Subcutaneous abdominal adipose tissue (tissue), 5 donors: ENCODE results near the gene SURF1.
"Not testable (repeated sequence)": the region's sequence is repeated elsewhere in the genome, so short reads cannot be mapped to it uniquely, and the experiment has no call there.

Experiments used
- H3K27ac ChIP-seq: one replicate; pipeline ENCODE4 v1.7.0; 2013; ENCODE audit warnings: low read depth, mild to moderate bottlenecking, inconsistent platforms, low read length, moderate library complexity
- H3K27me3 ChIP-seq, 5 donors: one replicate each; pipeline ENCODE4 v1.7.0; 2013; ENCODE audit warnings: low read length in 5 of 5, inconsistent platforms in 1 of 5; ENCODE audit not compliant: control insufficient read depth in 5 of 5, insufficient read depth in 4 of 5
- H3K36me3 ChIP-seq, 5 donors: one replicate each; pipeline ENCODE4 v1.7.0; 2013; ENCODE audit warnings: low read length in 5 of 5; ENCODE audit not compliant: control insufficient read depth in 5 of 5, insufficient read depth in 5 of 5
- H3K4me1 ChIP-seq, 5 donors: one replicate each; pipeline ENCODE4 v1.7.0; 2013; ENCODE audit warnings: low read length in 5 of 5, mild to moderate bottlenecking in 3 of 5, moderate library complexity in 1 of 5; ENCODE audit not compliant: control insufficient read depth in 5 of 5, insufficient read depth in 5 of 5
- H3K4me3 ChIP-seq, 5 donors: one replicate each; pipeline ENCODE4 v1.7.0; 2013; ENCODE audit warnings: low read length in 5 of 5, low read depth in 1 of 5
- H3K9ac ChIP-seq, 5 donors: one replicate each; pipeline ENCODE4 v1.7.0; 2013; ENCODE audit warnings: low read length in 5 of 5, mild to moderate bottlenecking in 4 of 5, moderate library complexity in 3 of 5
- H3K9me3 ChIP-seq, 5 donors: one replicate each; pipeline ENCODE4 v1.7.0; 2013; ENCODE audit warnings: low read length in 5 of 5; ENCODE audit not compliant: control insufficient read depth in 5 of 5
- donor health status: healthy.
- donor health status: healthy.
- donor health status: healthy.
- donor health status: healthy.
- donor health status: healthy.

Gene SURF1

DNA sequence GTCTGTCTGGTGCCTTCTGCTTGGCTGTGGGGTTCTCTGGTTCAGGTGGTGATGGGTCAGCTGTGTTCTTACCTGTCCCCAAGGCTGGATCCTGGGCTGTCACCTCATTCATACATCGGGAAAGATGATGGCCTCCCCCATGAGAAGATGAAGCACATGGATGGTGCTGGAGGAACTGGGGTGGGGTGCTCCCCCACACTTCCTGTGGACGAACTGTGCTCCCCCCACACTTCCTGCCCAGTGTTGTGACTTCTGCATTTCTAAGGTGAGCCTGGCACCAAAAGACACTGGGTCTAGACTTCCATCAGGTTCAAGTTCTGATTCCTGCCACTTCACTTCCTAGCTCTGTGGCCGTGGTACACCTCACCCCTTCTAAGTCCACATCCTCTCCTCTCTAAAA is 16.0 kb downstream of the SURF1 start:
- no peaks in the 10 kb centered on the region for H3K9me3 ChIP-seq
- peak overlapping the region in 3 of 5 donors; percentile 21 to 54 (median 46) for H3K9ac ChIP-seq
- H3K36me3 ChIP-seq, result peaks cover 0 to 64% (median 59%) of the 10 kb centered on the region in 5 donors
- no peak overlapping the region for H3K27ac ChIP-seq
- peaks cover 3 to 54% (median 41%) of the 10 kb centered on the region in 5 donors for H3K4me1 ChIP-seq
- H3K4me3 ChIP-seq, result peak overlapping the region in 2 of 5 donors; percentile 13 to 36
- no peaks in the 10 kb centered on the region for H3K27me3 ChIP-seq

DNA sequence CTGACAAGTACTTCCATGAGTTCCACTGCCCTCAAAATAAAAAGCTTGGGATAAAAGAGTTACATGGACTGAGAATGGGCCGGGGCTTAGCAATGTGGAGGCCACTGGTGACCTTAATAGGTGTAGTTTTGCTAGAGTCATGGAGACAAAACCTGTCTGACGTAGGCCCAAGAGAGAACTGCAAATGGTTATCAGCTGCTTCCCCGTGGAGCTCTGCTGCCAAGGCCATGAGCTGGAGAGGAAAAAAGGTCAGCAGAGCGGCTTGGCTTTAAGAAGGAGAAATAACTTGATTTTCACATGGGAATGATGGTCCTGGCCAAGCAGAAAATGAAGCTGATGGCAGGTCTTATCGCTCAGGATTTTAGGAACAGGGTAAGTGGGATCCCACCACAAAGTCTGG is 16.6 kb downstream of the SURF1 start:
- Histone ChIP-seq H3K27ac (no peak overlapping the region), H3K9me3 (no peaks in the 10 kb centered on the region), H3K4me1 (peaks cover 5 to 61% (median 47%) of the 10 kb centered on the region in 5 donors), H3K27me3 (no peaks in the 10 kb centered on the region), H3K4me3 (no peak overlapping the region), H3K9ac (peak overlapping the region in 1 of 5 donors; percentile 9), H3K36me3 (peaks cover 0 to 58% (median 53%) of the 10 kb centered on the region in 5 donors)

DNA sequence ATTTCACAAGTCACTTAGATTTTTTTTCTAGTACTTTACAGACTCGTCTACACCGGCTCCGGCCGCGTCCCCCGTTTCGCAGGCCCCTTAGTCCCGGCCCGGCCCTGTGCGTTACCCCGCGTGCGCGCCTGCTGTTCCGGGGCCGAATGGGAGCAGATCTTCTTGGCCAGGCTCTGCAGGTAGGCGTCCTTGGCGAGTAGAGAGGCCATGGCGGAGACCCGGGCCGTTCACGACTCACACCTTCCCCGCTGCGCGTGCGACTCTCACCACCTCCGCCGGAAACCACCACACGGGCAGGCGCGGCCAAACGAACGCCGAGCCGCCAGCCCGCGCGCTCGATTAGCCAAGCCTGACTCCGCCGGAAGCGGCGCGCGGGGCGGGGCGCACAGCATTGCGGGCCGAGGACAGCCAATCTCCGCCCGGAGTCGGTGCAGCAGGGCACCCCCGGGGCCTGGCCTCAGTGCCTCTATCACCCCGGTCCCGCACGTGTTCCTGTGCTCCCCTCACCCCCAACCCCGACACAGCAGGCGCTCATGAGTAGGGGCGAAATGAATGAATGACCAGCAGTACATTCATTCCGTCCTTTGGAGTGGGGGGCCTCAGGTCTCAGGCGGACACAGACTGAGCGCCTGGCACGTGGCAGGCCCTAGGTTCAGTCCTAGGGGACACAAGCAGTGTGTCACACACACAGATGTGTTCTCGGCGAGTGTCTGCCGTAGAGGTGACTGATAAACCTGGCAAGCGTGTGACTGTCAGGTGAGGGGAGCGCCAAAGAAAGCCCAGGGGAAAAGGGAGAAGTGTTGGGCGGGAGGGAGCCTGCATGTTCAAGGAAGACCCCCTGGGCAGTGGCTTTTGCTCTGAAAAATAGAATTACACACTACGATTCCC is 20.1 kb downstream of the SURF1 start, which contains the start of gene SURF6:
Gene SURF6 (minus strand): TSS at position 265 of the 888 bp plus-strand sequence. CDS start 56 bp downstream, at position 209.
- Histone ChIP-seq H3K4me3 (peak within 1 kb of the TSS; percentile 83 to 90 (median 86)), H3K27ac (peak within 1 kb of the TSS; percentile 67), H3K27me3 (no peaks in the 10 kb centered on the region), H3K36me3 (peaks cover 0 to 56% (median 53%) of the 10 kb centered on the region in 5 donors), H3K4me1 (peaks cover 5 to 48% (median 41%) of the 10 kb centered on the region in 5 donors), H3K9me3 (no peaks in the 10 kb centered on the region), H3K9ac (peak within 1 kb of the TSS; percentile 68 to 90 (median 81))

DNA sequence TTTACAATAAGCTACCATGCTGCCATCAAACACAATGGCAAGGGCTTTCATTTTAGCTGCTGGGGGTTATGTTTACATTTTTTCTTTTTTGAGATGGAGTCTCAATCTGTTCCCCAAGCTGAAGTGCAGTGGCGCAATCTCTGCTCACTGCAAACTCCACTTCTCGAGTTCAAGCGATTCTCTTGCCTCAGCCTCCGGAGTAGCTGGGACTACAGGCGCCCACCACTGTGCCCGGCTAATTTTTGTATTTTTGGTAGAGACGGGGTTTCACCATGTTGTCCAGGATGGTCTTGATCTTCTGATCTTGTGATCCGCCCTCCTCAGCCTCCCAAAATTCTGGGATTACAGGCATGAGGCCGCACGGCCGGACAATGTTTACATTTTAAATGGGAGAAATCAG is 21.4 kb downstream of the SURF1 start:
- Histone ChIP-seq H3K36me3 (peaks cover 4 to 56% (median 47%) of the 10 kb centered on the region in 5 donors), H3K4me3 (peak overlapping the region in 3 of 5 donors; percentile 86 to 90 (median 89)), H3K4me1 (peaks cover 3 to 36% (median 30%) of the 10 kb centered on the region in 5 donors)

DNA sequence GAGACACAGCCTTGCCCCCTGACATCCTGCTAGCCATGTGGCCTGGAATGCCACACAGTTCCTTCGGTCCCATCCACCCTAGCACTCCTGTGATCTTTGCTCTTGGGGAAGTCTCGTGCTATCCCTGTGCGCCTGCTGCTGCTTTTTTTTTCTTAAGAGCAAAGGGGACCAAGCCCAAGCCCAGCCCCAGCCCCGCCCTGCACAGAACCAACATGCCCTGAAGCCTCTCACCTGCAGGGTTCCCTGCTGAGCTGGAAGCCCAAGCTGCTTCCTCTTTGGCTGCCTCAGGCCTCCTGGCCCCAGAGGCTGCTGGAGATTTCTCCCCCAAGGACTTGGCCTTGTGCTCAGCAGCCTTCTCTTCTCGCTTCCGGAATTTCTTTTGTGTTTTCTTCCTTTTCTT is 22.1 kb downstream of the SURF1 start:
- Histone ChIP-seq H3K27me3 (no peaks in the 10 kb centered on the region), H3K27ac (no peak overlapping the region), H3K9ac (no peak overlapping the region), H3K4me3 (no peak overlapping the region), H3K9me3 (no peaks in the 10 kb centered on the region), H3K4me1 (peaks cover 3 to 29% (median 26%) of the 10 kb centered on the region in 5 donors), H3K36me3 (peaks cover 4 to 51% (median 43%) of the 10 kb centered on the region in 5 donors)

More for the DNA sequence above, 21.4 kb downstream of the SURF1 start:
- H3K27ac ChIP-seq, H3K27me3 ChIP-seq, H3K9me3 ChIP-seq: not testable (repeated sequence)
- peak overlapping the region in 3 of 5 donors; percentile 1 to 90 (median 84) for H3K9ac ChIP-seq

DNA sequence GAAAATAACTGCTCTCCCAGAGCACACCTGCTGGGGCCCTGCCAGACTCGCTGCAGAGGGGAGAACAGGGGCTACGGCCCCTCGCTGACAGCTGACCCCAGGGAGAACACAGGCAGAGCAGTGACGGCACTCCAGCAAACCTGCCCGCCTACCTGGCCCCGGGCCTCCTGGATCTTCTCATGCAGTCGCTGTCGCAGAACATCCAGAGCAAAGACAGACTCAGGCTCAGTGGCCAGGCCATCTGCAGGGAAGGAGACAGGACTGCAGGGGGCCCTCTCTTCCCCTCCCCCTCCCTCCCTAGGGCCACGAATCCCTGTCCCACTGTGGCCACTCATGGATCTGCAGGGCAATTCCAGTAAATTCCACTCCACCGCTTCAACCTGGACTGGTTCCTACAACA is 22.7 kb downstream of the SURF1 start:
- Histone ChIP-seq H3K36me3 (peaks cover 4 to 48% (median 42%) of the 10 kb centered on the region in 5 donors), H3K4me1 (peaks cover 3 to 23% (median 21%) of the 10 kb centered on the region in 5 donors), H3K9ac (peak overlapping the region in 1 of 5 donors; percentile 30), H3K27me3 (no peaks in the 10 kb centered on the region), H3K9me3 (no peaks in the 10 kb centered on the region), H3K4me3 (no peak overlapping the region), H3K27ac (no peak overlapping the region)

DNA sequence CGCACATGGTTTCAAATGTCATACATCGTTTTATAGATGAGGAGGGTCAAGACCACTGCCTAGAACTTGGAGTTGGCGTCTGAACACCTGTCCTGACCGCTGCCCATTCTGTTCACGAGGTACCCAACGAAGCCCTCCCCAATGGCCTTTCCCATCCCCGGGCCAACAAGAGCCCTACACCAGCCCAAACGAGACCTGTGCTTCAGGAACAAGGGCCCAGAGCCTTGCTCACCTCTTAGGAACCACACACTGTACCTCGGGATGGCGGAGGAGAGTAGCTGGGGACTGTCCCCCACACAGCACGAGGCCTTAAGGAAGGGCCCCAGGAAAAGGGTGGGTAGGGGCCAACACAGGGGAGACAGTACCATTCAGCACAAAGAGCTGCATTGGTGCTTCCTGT is 23.3 kb downstream of the SURF1 start:
- peaks cover 3 to 23% (median 21%) of the 10 kb centered on the region in 5 donors for H3K4me1 ChIP-seq
- H3K9ac ChIP-seq, result no peak overlapping the region
- H3K27me3 ChIP-seq, result no peaks in the 10 kb centered on the region
- H3K36me3 ChIP-seq, result peaks cover 4 to 48% (median 42%) of the 10 kb centered on the region in 5 donors
- no peak overlapping the region for H3K4me3 ChIP-seq
- no peaks in the 10 kb centered on the region for H3K9me3 ChIP-seq
- H3K27ac ChIP-seq, result no peak overlapping the region

DNA sequence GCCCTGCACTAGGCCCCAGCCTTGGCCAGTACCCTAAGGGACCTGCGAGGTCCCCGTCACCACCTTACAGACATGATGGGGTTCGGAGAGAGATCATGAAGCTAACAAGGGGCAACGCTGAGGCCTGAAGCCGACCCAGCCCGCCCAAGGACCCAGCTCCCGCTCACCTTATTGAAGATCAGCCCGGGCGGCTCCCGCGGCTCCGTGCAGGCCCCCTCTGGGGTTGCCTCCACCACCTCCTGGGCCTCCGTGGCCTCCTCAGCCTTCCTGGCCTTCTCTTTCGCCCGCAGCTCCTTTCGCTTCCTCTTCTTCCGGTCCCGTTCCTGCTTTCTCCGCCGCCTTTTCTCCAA is 23.9 kb downstream of the SURF1 start:
- Histone ChIP-seq H3K4me3 (no peak overlapping the region), H3K27me3 (no peaks in the 10 kb centered on the region), H3K36me3 (peaks cover 4 to 48% (median 42%) of the 10 kb centered on the region in 5 donors), H3K4me1 (peaks cover 3 to 23% (median 21%) of the 10 kb centered on the region in 5 donors), H3K9ac (no peak overlapping the region), H3K9me3 (no peaks in the 10 kb centered on the region), H3K27ac (no peak overlapping the region)

DNA sequence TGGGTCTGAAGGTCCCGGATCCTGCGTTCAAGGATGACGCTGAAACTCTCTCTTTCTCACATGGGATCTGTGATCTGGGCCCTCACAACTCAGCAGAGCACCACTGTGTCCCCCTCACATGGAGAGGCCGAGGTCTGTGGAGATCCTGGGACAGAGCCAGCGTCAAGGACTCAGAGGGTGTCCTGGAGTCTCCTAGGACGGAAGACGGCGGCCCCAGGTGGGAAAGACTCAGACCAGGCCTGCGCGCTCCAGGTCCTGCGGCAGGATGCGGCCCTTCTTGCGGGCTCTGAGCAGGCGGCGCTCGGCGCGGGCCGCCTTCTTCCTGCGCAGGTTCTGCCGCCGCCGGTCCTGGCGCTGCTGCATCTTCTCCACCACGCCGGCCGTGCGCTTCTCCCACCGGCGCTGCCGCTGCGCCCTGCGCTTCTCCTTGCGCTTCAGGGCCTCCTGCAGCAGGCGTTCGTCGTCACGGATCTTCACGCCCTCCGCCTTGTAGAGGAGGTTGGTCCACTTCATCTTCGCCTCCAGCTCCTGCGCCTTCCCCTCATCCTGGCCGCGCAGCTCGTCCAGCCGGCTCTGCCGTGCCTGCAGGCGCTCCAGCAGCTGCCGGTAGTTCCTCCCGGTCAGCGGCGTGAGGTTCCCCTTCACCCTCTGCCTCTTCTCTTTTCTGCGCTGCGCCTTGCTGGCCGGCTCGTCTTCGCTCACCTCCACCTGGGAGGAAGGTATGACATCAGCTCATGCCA is 24.5 kb downstream of the SURF1 start:
- H3K4me3 ChIP-seq, result no peak overlapping the region
- H3K9me3 ChIP-seq, result no peaks in the 10 kb centered on the region
- no peaks in the 10 kb centered on the region for H3K27me3 ChIP-seq
- H3K36me3 ChIP-seq, result peaks cover 4 to 48% (median 42%) of the 10 kb centered on the region in 5 donors
- H3K4me1 ChIP-seq, result peaks cover 3 to 22% (median 20%) of the 10 kb centered on the region in 5 donors
- H3K9ac ChIP-seq, result no peak overlapping the region
- H3K27ac ChIP-seq, result no peak overlapping the region
